Esophagus muscularis mucosa (tissue), 3 donors: Measurements from ENCODE around the gene NEU4.
"Not testable (repeated sequence)": the region's sequence is repeated elsewhere in the genome, so short reads cannot be mapped to it uniquely, and the experiment has no call there.

Source experiments
- CTCF ChIP-seq, 3 experiments: fragments of 200-600 bp in 2 of 3; fragments of 450-650 bp in 1 of 3; sonication (generic) in 2 of 3; IDR thresholded peaks; one replicate each; pipeline ENCODE4 v1.5.1; 2017 to 2019; ENCODE audit warnings: antibody characterized with exemption in 3 of 3, mild to moderate bottlenecking in 2 of 3, moderate library complexity in 1 of 3
- POLR2A ChIP-seq: fragments of 450-650 bp; IDR thresholded peaks from one replicate; pipeline ENCODE4 v1.6.1; 2017; ENCODE audit warnings: antibody characterized with exemption, moderate library complexity, mild to moderate bottlenecking, low read depth
- POLR2AphosphoS5 ChIP-seq, 2 donors: sonication (generic); formaldehyde crosslinking; IDR thresholded peaks; one replicate each; pipeline ENCODE4 v1.6.1; 2017; ENCODE audit warnings: antibody characterized with exemption in 2 of 2

- TF ChIP-seq CTCF (IDR thresholded peaks at IDR 0.05); POLR2A; POLR2AphosphoS5 (IDR thresholded peaks at IDR 0.05): not testable (repeated sequence)
Observed at GRCh38 chr2:241782053-241782452, 26.9 kb upstream of the NEU4 start.
